ENCODE measurements around the gene CDK15. TPM values are rescaled to one million over a fixed set of nuclear protein-coding genes. Genes with fewer than 3 reads are reported as not detected.

Gene CDK15
- total RNA-seq, 1 donor from 2014 or later: 0.21 TPM

- H3K36me3 ChIP-seq (ENCODE audit: control insufficient read depth, insufficient read depth, low read length): no peaks in the 10 kb centered on the region
- DNase-seq (ENCODE audit: low read depth): no peak
- H3K27me3 ChIP-seq (ENCODE audit: control insufficient read depth, insufficient read depth, low read length): no peaks in the 10 kb centered on the region
- TF ChIP-seq CTCF (IDR thresholded peaks at IDR 0.05; ENCODE audit: insufficient read depth, low read length, poor library complexity, severe bottlenecking): no peak
- H3K4me3 ChIP-seq (ENCODE audit: low read depth, low read length): no peak overlapping the region
Observed at GRCh38 chr2:201931475-201931874, 125.1 kb downstream of the CDK15 start.

GRCh38 chr2:201931951-201932350 is 125.6 kb downstream of the CDK15 start:
- Histone ChIP-seq H3K36me3 (ENCODE audit: control insufficient read depth, insufficient read depth, low read length) (no peaks in the 10 kb centered on the region), H3K4me3 (ENCODE audit: low read depth, low read length) (no peak overlapping the region), H3K27me3 (ENCODE audit: control insufficient read depth, insufficient read depth, low read length) (no peaks in the 10 kb centered on the region)
- no peak for DNase-seq (ENCODE audit: low read depth)
- no peak for TF ChIP-seq CTCF (IDR thresholded peaks at IDR 0.05; ENCODE audit: insufficient read depth, low read length, poor library complexity, severe bottlenecking)

- Histone ChIP-seq H3K27me3 (ENCODE audit: control insufficient read depth, insufficient read depth, low read length) (no peaks in the 10 kb centered on the region), H3K36me3 (ENCODE audit: control insufficient read depth, insufficient read depth, low read length) (no peaks in the 10 kb centered on the region), H3K4me3 (ENCODE audit: low read depth, low read length) (no peak overlapping the region)
- TF ChIP-seq CTCF (IDR thresholded peaks at IDR 0.05; ENCODE audit: insufficient read depth, low read length, poor library complexity, severe bottlenecking): no peak
- DNase-seq (ENCODE audit: low read depth): no peak
Observed at GRCh38 chr2:201932511-201932910, 126.2 kb downstream of the CDK15 start.

- Histone ChIP-seq H3K27me3 (ENCODE audit: control insufficient read depth, insufficient read depth, low read length) (no peaks in the 10 kb centered on the region), H3K36me3 (ENCODE audit: control insufficient read depth, insufficient read depth, low read length) (no peaks in the 10 kb centered on the region), H3K4me3 (ENCODE audit: low read depth, low read length) (no peak overlapping the region)
- DNase-seq (ENCODE audit: low read depth): no peak
- no peak for TF ChIP-seq CTCF (IDR thresholded peaks at IDR 0.05; ENCODE audit: insufficient read depth, low read length, poor library complexity, severe bottlenecking)
Observed at GRCh38 chr2:201933792-201934237, 127.5 kb downstream of the CDK15 start.

- no peak for TF ChIP-seq CTCF (IDR thresholded peaks at IDR 0.05; ENCODE audit: insufficient read depth, low read length, poor library complexity, severe bottlenecking)
- no peak for DNase-seq (ENCODE audit: low read depth)
- no peaks in the 10 kb centered on the region for H3K27me3 ChIP-seq (ENCODE audit: control insufficient read depth, insufficient read depth, low read length)
- no peaks in the 10 kb centered on the region for H3K36me3 ChIP-seq (ENCODE audit: control insufficient read depth, insufficient read depth, low read length)
- no peak overlapping the region for H3K4me3 ChIP-seq (ENCODE audit: low read depth, low read length)
Observed at GRCh38 chr2:201936817-201937216, 130.5 kb downstream of the CDK15 start.

GRCh38 chr2:201937343-201937742 is 131.0 kb downstream of the CDK15 start:
- Histone ChIP-seq H3K36me3 (ENCODE audit: control insufficient read depth, insufficient read depth, low read length) (no peaks in the 10 kb centered on the region), H3K4me3 (ENCODE audit: low read depth, low read length) (no peak overlapping the region), H3K27me3 (ENCODE audit: control insufficient read depth, insufficient read depth, low read length) (no peaks in the 10 kb centered on the region)
- no peak for DNase-seq (ENCODE audit: low read depth)
- no peak for TF ChIP-seq CTCF (IDR thresholded peaks at IDR 0.05; ENCODE audit: insufficient read depth, low read length, poor library complexity, severe bottlenecking)

All from kidney epithelial cell (primary cell).